Fibroblast of lung (primary cell): ENCODE measurements around the gene CPEB4. TPM values are rescaled to one million over a fixed set of nuclear protein-coding genes. Genes with fewer than 3 reads are reported as not detected.

Source experiments
- DNase-seq, 2 donors: peaks; one replicate each; pipeline versions ENCODE4 v3.0.0 to v3.0.0-alpha.2; 2010; ENCODE audit warnings: low read depth in 2 of 2
- H2AFZ ChIP-seq: 2 replicates; pipeline ENCODE4 v1.5.1; 2012; ENCODE audit warnings: low read length, control low read depth, inconsistent platforms
- H3K27ac ChIP-seq: 2 replicates; pipeline ENCODE4 v1.5.1; 2011; ENCODE audit warnings: low read length, control low read depth; ENCODE audit not compliant: insufficient read depth
- H3K27me3 ChIP-seq: 2 replicates; pipeline ENCODE4 v1.5.1; 2011; ENCODE audit warnings: mild to moderate bottlenecking, low read length; ENCODE audit not compliant: control insufficient read depth, insufficient read depth
- H3K36me3 ChIP-seq: 2 replicates; pipeline ENCODE4 v1.5.1; 2011; ENCODE audit warnings: low read length; ENCODE audit not compliant: control insufficient read depth, insufficient read depth
- H3K4me1 ChIP-seq: 2 replicates; pipeline ENCODE4 v1.5.1; 2011; ENCODE audit warnings: low read length; ENCODE audit not compliant: control insufficient read depth, insufficient read depth; ENCODE audit errors: extremely low read depth
- H3K4me2 ChIP-seq: 2 replicates; pipeline ENCODE4 v1.5.1; 2011; ENCODE audit warnings: low read length, control low read depth; ENCODE audit not compliant: insufficient read depth; ENCODE audit errors: extremely low read depth
- H3K4me3 ChIP-seq, 4 experiments: fragments of 200-600 bp in 1 of 4; sonication (generic) in 1 of 4; replicated peaks in 1 of 4; 2 replicates each; pipeline ENCODE4 v1.5.1; 2011 to 2016; ENCODE audit warnings: low read length in 4 of 4, low read depth in 3 of 4, mild to moderate bottlenecking in 3 of 4, control low read depth in 2 of 4, inconsistent platforms in 1 of 4, mixed read lengths in 1 of 4; ENCODE audit not compliant: insufficient read depth in 1 of 4; ENCODE audit errors: control extremely low read depth in 1 of 4
- H3K79me2 ChIP-seq: 2 replicates; pipeline ENCODE4 v1.5.1; 2012; ENCODE audit warnings: mild to moderate bottlenecking, low read length, inconsistent platforms; ENCODE audit not compliant: control insufficient read depth, insufficient read depth
- H3K9ac ChIP-seq: 2 replicates; pipeline ENCODE4 v1.5.1; 2011; ENCODE audit warnings: mild to moderate bottlenecking, low read length, control low read depth; ENCODE audit not compliant: insufficient read depth
- H3K9me3 ChIP-seq: 2 replicates; pipeline ENCODE4 v1.5.1; 2012; ENCODE audit warnings: low read depth, low read length; ENCODE audit not compliant: control insufficient read depth, insufficient read depth
- H4K20me1 ChIP-seq: 2 replicates; pipeline ENCODE4 v1.5.1; 2011; ENCODE audit warnings: low read length; ENCODE audit not compliant: control insufficient read depth, insufficient read depth; ENCODE audit errors: extremely low read depth
- CTCF ChIP-seq, 2 donors: IDR thresholded peaks in 1 of 2; conservative IDR thresholded peaks in 1 of 2; 1 replicate in 1 of 2; 2 replicates in 1 of 2; pipeline ENCODE4 v1.5.1; 2011 to 2012; ENCODE audit warnings: low read length in 2 of 2, control low read depth in 1 of 2, inconsistent platforms in 1 of 2, low read depth in 1 of 2, mild to moderate bottlenecking in 1 of 2
- EZH2 ChIP-seq: IDR thresholded peaks from 2 replicates; pipeline ENCODE4 v1.5.1; 2012; ENCODE audit warnings: low read length, control low read depth, mild to moderate bottlenecking; ENCODE audit errors: missing control alignments
- polyA plus RNA-seq, 2 donors: library from polyadenylated mRNA; depleted of rRNA in 1 of 2; stranded (reverse) in 1 of 2; unstranded in 1 of 2; fragments of >200 nt; gene quantifications; 2 replicates each; pipeline ENCODE4 v1.2.1, GENCODE V29; 2011 to 2012; ENCODE audit warnings: missing spikeins in 1 of 2
- total RNA-seq: library from RNA; depleted of rRNA; stranded (reverse); fragments of >200 nt; gene quantifications from 2 replicates; pipeline ENCODE4 v1.2.1, GENCODE V29; 2014

The CPEB4 gene
- total and polyA plus RNA-seq, 2 donors (not counting 1 experiment from before 2014, with no cell fraction given) = 19.9 to 23.6 TPM

DNA sequence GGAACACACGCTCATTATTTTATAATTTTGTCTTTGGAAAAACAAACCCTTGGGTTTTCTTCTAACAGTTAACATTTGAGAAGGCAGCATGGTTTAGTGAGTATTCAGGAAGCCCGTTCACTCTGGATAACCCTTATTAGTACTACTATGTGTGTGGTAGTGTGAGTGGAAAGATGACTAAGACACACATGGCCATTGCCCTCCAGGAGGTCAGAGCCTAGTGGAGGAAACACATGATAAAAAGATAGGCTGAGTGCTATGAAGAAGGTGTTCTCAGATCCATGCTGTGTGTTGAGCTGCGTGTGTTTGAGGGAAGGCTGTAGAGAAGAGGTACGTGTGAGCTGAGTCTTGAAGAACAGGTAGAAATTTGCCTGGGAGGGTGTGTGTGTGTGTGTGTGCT, 109.2 kb downstream of the CPEB4 start:
- no peaks in the 10 kb centered on the region for H3K4me1 ChIP-seq
- H3K9me3 ChIP-seq = no peaks in the 10 kb centered on the region
- no peaks in the 10 kb centered on the region for H3K27me3 ChIP-seq
- no peaks in the 10 kb centered on the region for H3K36me3 ChIP-seq
- no peaks in the 10 kb centered on the region for H3K79me2 ChIP-seq
- no peaks in the 10 kb centered on the region for H4K20me1 ChIP-seq
- H3K4me3 ChIP-seq = no peak overlapping the region
- TF ChIP-seq EZH2 = no peak
- TF ChIP-seq CTCF (conservative IDR thresholded peaks at IDR 0.05 in 1 of 2, IDR thresholded peaks at IDR 0.05 in 1 of 2; ENCODE audit: low read depth in 1 of 2, low read length in 2 of 2) = no peak
- H3K4me2 ChIP-seq = no peak overlapping the region
- H3K9ac ChIP-seq = no peak overlapping the region
- no peak overlapping the region for H2AFZ ChIP-seq
- DNase-seq = no peak
- no peak overlapping the region for H3K27ac ChIP-seq

DNA sequence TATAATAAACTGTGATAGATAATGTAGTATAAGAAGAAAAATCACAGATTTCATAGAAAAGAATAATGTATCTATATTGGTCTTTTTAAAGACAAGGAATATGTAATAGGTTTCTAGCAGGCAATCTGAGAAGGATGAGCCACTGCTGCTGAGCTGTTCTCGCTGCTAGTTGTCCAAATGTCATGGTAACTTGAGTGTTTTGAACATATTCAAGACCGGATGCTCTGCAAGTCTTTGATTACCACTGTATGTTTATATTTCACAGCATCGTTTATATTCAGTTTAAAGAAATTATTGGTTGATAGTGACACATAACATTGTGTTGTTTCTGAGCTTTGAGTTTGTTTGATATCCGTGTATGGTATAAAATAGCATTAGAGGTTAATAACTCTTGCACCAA, 110.4 kb downstream of the CPEB4 start:
- TF ChIP-seq CTCF (conservative IDR thresholded peaks at IDR 0.05 in 1 of 2, IDR thresholded peaks at IDR 0.05 in 1 of 2; ENCODE audit: low read depth in 1 of 2, low read length in 2 of 2) (no peak), EZH2 (no peak)
- Histone ChIP-seq H3K4me1 (no peaks in the 10 kb centered on the region), H4K20me1 (no peaks in the 10 kb centered on the region), H3K4me3 (no peak overlapping the region), H3K27me3 (no peaks in the 10 kb centered on the region), H3K9ac (no peak overlapping the region), H3K79me2 (no peaks in the 10 kb centered on the region), H3K9me3 (no peaks in the 10 kb centered on the region), H3K36me3 (no peaks in the 10 kb centered on the region), H2AFZ (no peak overlapping the region), H3K4me2 (no peak overlapping the region), H3K27ac (no peak overlapping the region)
- DNase-seq = peak in 1 of 2 donors; percentile 11

GRCh38 chr5:174000076-174000475, 111.9 kb downstream of the CPEB4 start:
- no peaks in the 10 kb centered on the region for H3K4me1 ChIP-seq
- no peak overlapping the region for H3K9ac ChIP-seq
- H3K79me2 ChIP-seq = no peaks in the 10 kb centered on the region
- no peaks in the 10 kb centered on the region for H3K9me3 ChIP-seq
- H3K4me3 ChIP-seq = no peak overlapping the region
- no peak overlapping the region for H2AFZ ChIP-seq
- no peak for TF ChIP-seq EZH2
- no peak for TF ChIP-seq CTCF (conservative IDR thresholded peaks at IDR 0.05 in 1 of 2, IDR thresholded peaks at IDR 0.05 in 1 of 2; ENCODE audit: low read depth in 1 of 2, low read length in 2 of 2)
- no peak overlapping the region for H3K4me2 ChIP-seq
- no peaks in the 10 kb centered on the region for H3K27me3 ChIP-seq
- H4K20me1 ChIP-seq = no peaks in the 10 kb centered on the region
- H3K36me3 ChIP-seq = no peaks in the 10 kb centered on the region
- no peak for DNase-seq
- no peak overlapping the region for H3K27ac ChIP-seq
